ENCODE results near the gene SHPK. TPM values are rescaled to one million over a fixed set of nuclear protein-coding genes. Genes with fewer than 3 reads are reported as not detected.
"Not testable (repeated sequence)": the region's sequence is repeated elsewhere in the genome, so short reads cannot be mapped to it uniquely, and the experiment has no call there.

SHPK gene
- total RNA-seq, 1 donor, result 8.3 TPM

GRCh38 chr17:3583456-3583855 lies 52.6 kb downstream of the SHPK start:
- no peaks in the 10 kb centered on the region for H4K20me1 ChIP-seq (ENCODE audit: insufficient read depth, low read length)
- no peak overlapping the region for H2AFZ ChIP-seq (ENCODE audit: low read length)
- no peaks in the 10 kb centered on the region for H3K27me3 ChIP-seq (ENCODE audit: insufficient read depth, low read length)
- TF ChIP-seq CTCF (IDR thresholded peaks at IDR 0.05; ENCODE audit: extremely low read depth, low read depth, low read length), result no peak
- H3K27ac ChIP-seq (ENCODE audit: low read depth, low read length), result no peak overlapping the region
- no peaks in the 10 kb centered on the region for H3K9me3 ChIP-seq (ENCODE audit: low read depth, low read length)
- H3K79me2 ChIP-seq (ENCODE audit: insufficient read depth, low read length), result no peaks in the 10 kb centered on the region
- H3K4me3 ChIP-seq (ENCODE audit: insufficient read depth, low read length), result no peak overlapping the region
- peaks cover 3% of the 10 kb centered on the region for H3K36me3 ChIP-seq (ENCODE audit: insufficient read depth, low read length)
- no peak overlapping the region for H3K4me2 ChIP-seq (ENCODE audit: insufficient read depth, low read length)
- H3K4me1 ChIP-seq (ENCODE audit: insufficient read depth, low read length), result no peaks in the 10 kb centered on the region
- DNase-seq (ENCODE audit: insufficient read length, low spot score, missing footprints), result peak; percentile 59

- DNase-seq (ENCODE audit: insufficient read length, low spot score, missing footprints), result peak; percentile 49
- H4K20me1 ChIP-seq (ENCODE audit: insufficient read depth, low read length), result no peaks in the 10 kb centered on the region
- no peaks in the 10 kb centered on the region for H3K9me3 ChIP-seq (ENCODE audit: low read depth, low read length)
- H3K4me1 ChIP-seq (ENCODE audit: insufficient read depth, low read length), result no peaks in the 10 kb centered on the region
- no peak overlapping the region for H3K4me2 ChIP-seq (ENCODE audit: insufficient read depth, low read length)
- H3K79me2 ChIP-seq (ENCODE audit: insufficient read depth, low read length), result no peaks in the 10 kb centered on the region
- no peak overlapping the region for H3K27ac ChIP-seq (ENCODE audit: low read depth, low read length)
- H3K36me3 ChIP-seq (ENCODE audit: insufficient read depth, low read length), result peaks cover 3% of the 10 kb centered on the region
- H3K4me3 ChIP-seq (ENCODE audit: insufficient read depth, low read length), result no peak overlapping the region
- TF ChIP-seq CTCF (IDR thresholded peaks at IDR 0.05; ENCODE audit: extremely low read depth, low read depth, low read length), result no peak
- H2AFZ ChIP-seq (ENCODE audit: low read length), result no peak overlapping the region
- H3K27me3 ChIP-seq (ENCODE audit: insufficient read depth, low read length), result no peaks in the 10 kb centered on the region
Observed at GRCh38 chr17:3582915-3583314, 53.1 kb downstream of the SHPK start.

GRCh38 chr17:3578667-3579066 lies 57.4 kb downstream of the SHPK start:
- H4K20me1 ChIP-seq (ENCODE audit: insufficient read depth, low read length); H3K27me3 ChIP-seq (ENCODE audit: insufficient read depth, low read length); H3K4me3 ChIP-seq (ENCODE audit: insufficient read depth, low read length); H2AFZ ChIP-seq (ENCODE audit: low read length); H3K36me3 ChIP-seq (ENCODE audit: insufficient read depth, low read length); DNase-seq (ENCODE audit: insufficient read length, low spot score, missing footprints); H3K4me2 ChIP-seq (ENCODE audit: insufficient read depth, low read length); H3K79me2 ChIP-seq (ENCODE audit: insufficient read depth, low read length); H3K27ac ChIP-seq (ENCODE audit: low read depth, low read length); H3K9me3 ChIP-seq (ENCODE audit: low read depth, low read length); H3K4me1 ChIP-seq (ENCODE audit: insufficient read depth, low read length): not testable (repeated sequence)

GRCh38 chr17:3576970-3577369 lies 59.1 kb downstream of the SHPK start:
- DNase-seq (ENCODE audit: insufficient read length, low spot score, missing footprints), result no peak
- H3K9me3 ChIP-seq (ENCODE audit: low read depth, low read length), result no peaks in the 10 kb centered on the region
- H3K36me3 ChIP-seq (ENCODE audit: insufficient read depth, low read length), result no peaks in the 10 kb centered on the region
- no peak overlapping the region for H3K27ac ChIP-seq (ENCODE audit: low read depth, low read length)
- H3K4me3 ChIP-seq (ENCODE audit: insufficient read depth, low read length), result no peak overlapping the region
- H4K20me1 ChIP-seq (ENCODE audit: insufficient read depth, low read length), result no peaks in the 10 kb centered on the region
- no peak overlapping the region for H3K4me2 ChIP-seq (ENCODE audit: insufficient read depth, low read length)
- no peak overlapping the region for H2AFZ ChIP-seq (ENCODE audit: low read length)
- no peaks in the 10 kb centered on the region for H3K79me2 ChIP-seq (ENCODE audit: insufficient read depth, low read length)
- H3K4me1 ChIP-seq (ENCODE audit: insufficient read depth, low read length), result no peaks in the 10 kb centered on the region
- no peaks in the 10 kb centered on the region for H3K27me3 ChIP-seq (ENCODE audit: insufficient read depth, low read length)
- no peak for TF ChIP-seq CTCF (IDR thresholded peaks at IDR 0.05; ENCODE audit: extremely low read depth, low read depth, low read length)
